Muscle of leg (tissue), 11 donors: Measurements from ENCODE around the gene PRRT1B. TPM values are rescaled to one million over a fixed set of nuclear protein-coding genes. Genes with fewer than 3 reads are reported as not detected.

Source experiments
- DNase-seq: peaks from one replicate; pipeline ENCODE4 v3.0.0; 2013
- H3K27ac ChIP-seq: one replicate; pipeline ENCODE4 v1.5.1; 2013; ENCODE audit warnings: mild to moderate bottlenecking, low read length, control low read depth
- H3K27me3 ChIP-seq: one replicate; pipeline ENCODE4 v1.6.1; 2013; ENCODE audit warnings: low read length; ENCODE audit not compliant: control insufficient read depth, insufficient read depth
- H3K36me3 ChIP-seq: one replicate; pipeline ENCODE4 v1.6.1; 2013; ENCODE audit warnings: low read length; ENCODE audit not compliant: control insufficient read depth, insufficient read depth
- H3K4me1 ChIP-seq: one replicate; pipeline ENCODE4 v1.6.1; 2013; ENCODE audit warnings: low read length; ENCODE audit not compliant: control insufficient read depth, insufficient read depth
- H3K4me3 ChIP-seq: one replicate; pipeline ENCODE4 v1.5.1; 2013; ENCODE audit warnings: low read length, control low read depth
- H3K9me3 ChIP-seq: replicated peaks from 2 replicates; pipeline ENCODE4 v1.6.1; 2013; ENCODE audit warnings: low read depth, low read length; ENCODE audit not compliant: control insufficient read depth
- WGBS: methylation state at CpG from one replicate; pipeline ENCODE4 v1.1.5; 2013; ENCODE audit warnings: missing lambda C conversion rate; ENCODE audit not compliant: insufficient coverage; 5-methylcytosine and 5-hydroxymethylcytosine counted together
- polyA plus RNA-seq, 8 donors: library from polyadenylated mRNA; unstranded; fragments of 120-200 nt; gene quantifications; one replicate each; pipeline versions ENCODE4 v1.2.1 to v1.2.3, GENCODE V29; 2013; ENCODE audit warnings: inconsistent platforms in 1 of 8, low replicate concordance in 1 of 8; ENCODE audit not compliant: insufficient read length in 8 of 8, insufficient read depth in 1 of 8
- total RNA-seq: library from RNA; stranded (reverse); fragments of 120-200 nt; gene quantifications from one replicate; pipeline ENCODE4 v1.2.4, GENCODE V29; 2013

PRRT1B gene
- total and polyA plus RNA-seq, 9 donors: 0.57 TPM; not detected in 8

DNA sequence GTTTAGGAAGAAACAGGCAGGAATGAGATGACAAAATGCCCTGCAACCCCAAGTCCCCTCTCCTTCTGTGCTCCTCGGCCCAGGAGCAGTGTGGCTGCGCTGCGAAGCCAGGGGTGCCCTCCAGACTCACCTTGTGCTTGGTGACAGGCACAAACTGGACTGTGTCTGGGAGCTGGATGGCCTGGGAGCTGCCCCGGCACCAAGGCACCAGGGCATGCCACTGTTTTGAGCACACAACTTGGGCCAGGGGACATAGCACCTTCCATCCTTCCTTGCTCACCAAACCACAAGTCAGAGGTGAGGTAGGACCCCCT lies 51.1 kb downstream of the PRRT1B start:
- H3K9me3 ChIP-seq: no peaks in the 10 kb centered on the region
- peaks cover 12% of the 10 kb centered on the region for H3K4me1 ChIP-seq
- no peak overlapping the region for H3K4me3 ChIP-seq
- DNase-seq: no peak
- no peaks in the 10 kb centered on the region for H3K27me3 ChIP-seq
- H3K27ac ChIP-seq: no peak overlapping the region
- 100% methylated on average over 3 of the region's 4 CpGs for WGBS
- peaks cover 84% of the 10 kb centered on the region for H3K36me3 ChIP-seq

GRCh38 chr9:131597246-131597645 lies 51.9 kb downstream of the PRRT1B start:
- peaks cover 8% of the 10 kb centered on the region for H3K4me1 ChIP-seq
- H3K4me3 ChIP-seq: no peak overlapping the region
- no peak overlapping the region for H3K27ac ChIP-seq
- 93% methylated on average over 7 of the region's 7 CpGs for WGBS
- H3K27me3 ChIP-seq: no peaks in the 10 kb centered on the region
- DNase-seq: no peak
- no peaks in the 10 kb centered on the region for H3K9me3 ChIP-seq
- peaks cover 86% of the 10 kb centered on the region for H3K36me3 ChIP-seq

- H3K4me3 ChIP-seq: no peak overlapping the region
Observed at GRCh38 chr9:131598121-131598520, 52.8 kb downstream of the PRRT1B start.

GRCh38 chr9:131601683-131602181 lies 56.4 kb downstream of the PRRT1B start:
- Histone ChIP-seq H3K4me1 (peaks cover 9% of the 10 kb centered on the region), H3K27ac (no peak overlapping the region), H3K36me3 (peaks cover 83% of the 10 kb centered on the region), H3K9me3 (no peaks in the 10 kb centered on the region), H3K27me3 (no peaks in the 10 kb centered on the region), H3K4me3 (no peak overlapping the region)
- DNase-seq: no peak
- 78% methylated on average over 4 of the region's 14 CpGs for WGBS

More at GRCh38 chr9:131598121-131598520, 52.8 kb downstream of the PRRT1B start:
- Histone ChIP-seq H3K4me1 (peaks cover 8% of the 10 kb centered on the region), H3K27ac (no peak overlapping the region), H3K9me3 (no peaks in the 10 kb centered on the region), H3K36me3 (peaks cover 87% of the 10 kb centered on the region), H3K27me3 (no peaks in the 10 kb centered on the region)
- peak; percentile 71 for DNase-seq
- 61% methylated on average over 17 of the region's 17 CpGs for WGBS

GRCh38 chr9:131603199-131603598 lies 57.9 kb downstream of the PRRT1B start:
- 82% methylated on average over 8 of the region's 9 CpGs for WGBS
- H3K4me3 ChIP-seq: no peak overlapping the region

GRCh38 chr9:131603711-131604439 lies 58.6 kb downstream of the PRRT1B start:
- no peak for DNase-seq
- 82% methylated on average over 14 of the region's 16 CpGs for WGBS
- Histone ChIP-seq H3K4me1 (peaks cover 22% of the 10 kb centered on the region), H3K27ac (no peak overlapping the region), H3K9me3 (no peaks in the 10 kb centered on the region), H3K27me3 (no peaks in the 10 kb centered on the region), H3K4me3 (no peak overlapping the region), H3K36me3 (peaks cover 73% of the 10 kb centered on the region)

More at GRCh38 chr9:131603199-131603598, 57.9 kb downstream of the PRRT1B start:
- peaks cover 77% of the 10 kb centered on the region for H3K36me3 ChIP-seq
- H3K4me1 ChIP-seq: peaks cover 15% of the 10 kb centered on the region
- no peaks in the 10 kb centered on the region for H3K27me3 ChIP-seq
- no peak for DNase-seq
- H3K9me3 ChIP-seq: no peaks in the 10 kb centered on the region
- H3K27ac ChIP-seq: no peak overlapping the region

DNA sequence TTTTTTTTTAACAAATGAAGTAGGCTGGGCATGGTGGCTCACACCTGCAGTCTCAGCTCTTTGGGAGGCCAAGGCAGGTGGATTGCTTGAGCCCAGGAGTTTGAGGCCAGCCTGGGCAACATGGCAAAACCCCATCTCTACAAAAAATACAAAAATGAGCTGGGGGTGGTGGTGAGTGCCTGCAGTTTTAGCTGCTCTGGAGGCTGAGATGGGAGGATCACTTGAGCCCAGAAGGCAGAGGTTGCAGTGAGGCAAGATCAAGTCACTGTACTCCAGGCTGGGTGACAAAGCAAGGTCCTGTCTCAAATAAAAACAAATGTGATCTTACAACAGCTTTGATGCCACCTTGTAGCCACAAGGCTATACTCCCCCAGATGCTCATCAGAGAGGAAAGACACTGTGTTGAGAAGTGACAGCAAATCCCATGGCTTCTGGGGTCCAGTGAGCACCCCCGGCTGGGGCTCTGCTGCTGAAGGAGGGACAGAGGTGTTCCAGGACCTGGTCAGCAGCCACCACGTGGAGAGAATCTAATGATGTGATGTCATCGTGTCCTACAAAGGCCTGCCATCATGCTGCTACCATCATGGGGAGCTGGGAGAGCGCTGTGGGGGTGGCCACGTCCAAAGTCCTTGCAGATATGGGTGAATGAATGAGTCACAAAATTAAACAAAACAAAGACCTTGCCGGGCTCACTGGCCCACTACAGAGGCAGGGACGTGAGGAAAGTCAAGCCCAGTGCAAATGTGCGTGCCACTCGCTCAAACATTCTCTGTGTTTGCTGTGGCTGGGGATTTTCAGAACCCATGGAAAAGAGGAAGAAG lies 60.7 kb downstream of the PRRT1B start:
- no peaks in the 10 kb centered on the region for H3K27me3 ChIP-seq
- peaks cover 59% of the 10 kb centered on the region for H3K36me3 ChIP-seq
- H3K9me3 ChIP-seq: no peaks in the 10 kb centered on the region
- WGBS: 87% methylated on average over 6 of the region's 9 CpGs
- peaks cover 43% of the 10 kb centered on the region for H3K4me1 ChIP-seq
- H3K4me3 ChIP-seq: no peak overlapping the region
- H3K27ac ChIP-seq: no peak overlapping the region
- DNase-seq: no peak

DNA sequence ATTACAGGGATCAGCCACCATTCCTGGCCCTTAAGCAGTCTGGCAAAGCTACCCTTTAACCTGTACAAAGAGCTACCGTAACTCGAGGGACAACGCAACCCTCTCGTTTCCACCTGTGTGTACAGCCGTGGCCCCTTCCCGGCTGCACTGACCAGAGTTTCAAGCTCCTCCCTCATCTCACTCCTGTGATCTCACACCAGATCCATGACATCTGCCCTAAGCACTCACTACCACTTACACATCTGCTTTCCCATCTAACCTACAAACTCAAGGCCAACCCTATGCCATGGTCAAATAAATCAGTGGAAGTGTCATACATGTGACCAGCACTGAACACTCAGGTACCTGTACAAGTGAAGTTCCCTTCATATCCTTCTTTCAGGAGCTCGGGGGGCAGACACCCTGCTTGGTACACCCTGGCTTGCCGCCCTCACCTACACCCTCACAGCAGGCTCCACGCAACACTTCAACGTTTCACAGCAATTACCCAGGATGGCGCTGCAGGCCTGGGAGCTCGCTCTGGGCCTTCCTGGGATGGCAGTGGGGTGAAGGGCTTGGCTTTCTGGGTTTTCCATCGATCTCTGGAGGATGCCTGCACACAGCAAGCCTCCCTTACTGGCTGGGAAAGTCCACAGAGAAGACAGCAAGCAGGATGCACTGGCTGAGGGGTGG lies 61.7 kb downstream of the PRRT1B start:
- Histone ChIP-seq H3K4me3 (no peak overlapping the region), H3K9me3 (no peaks in the 10 kb centered on the region), H3K4me1 (peaks cover 49% of the 10 kb centered on the region), H3K27ac (peak overlapping the region; percentile 97), H3K27me3 (no peaks in the 10 kb centered on the region), H3K36me3 (peaks cover 51% of the 10 kb centered on the region)
- no peak for DNase-seq
- 84% methylated on average over 10 of the region's 13 CpGs for WGBS

DNA sequence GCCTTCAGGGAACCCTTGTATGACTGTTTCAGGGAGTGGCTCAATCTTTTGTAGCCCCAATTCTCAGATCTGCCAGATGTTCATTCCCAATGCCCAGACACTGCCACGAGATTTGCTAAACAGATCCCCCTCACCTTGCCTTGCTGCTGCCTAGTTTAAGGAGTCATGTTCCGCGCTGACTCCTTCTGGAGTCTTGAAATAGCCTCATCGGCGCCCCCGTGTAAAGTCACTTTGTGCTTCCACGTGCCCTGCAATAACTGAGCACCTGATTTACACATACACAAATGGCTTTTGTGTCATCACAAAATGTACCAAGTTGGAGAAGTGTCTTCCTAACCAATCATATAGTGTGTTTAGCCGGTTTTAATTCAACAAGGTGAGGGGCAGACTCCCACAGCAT lies 62.3 kb downstream of the PRRT1B start:
- WGBS: 68% methylated on average over 6 of the region's 8 CpGs
- peak overlapping the region; percentile 97 for H3K27ac ChIP-seq
- peaks cover 51% of the 10 kb centered on the region for H3K36me3 ChIP-seq

More for the DNA sequence above, 62.3 kb downstream of the PRRT1B start:
- H3K27me3 ChIP-seq: no peaks in the 10 kb centered on the region
- no peak overlapping the region for H3K4me3 ChIP-seq
- no peaks in the 10 kb centered on the region for H3K9me3 ChIP-seq
- peaks cover 55% of the 10 kb centered on the region for H3K4me1 ChIP-seq
- no peak for DNase-seq
